Natural killer cell (primary cell): Measurements from ENCODE around the gene ACCSL. TPM values are rescaled to one million over a fixed set of nuclear protein-coding genes. Genes with fewer than 3 reads are reported as not detected.

Experiments
- ATAC-seq, 3 donors: fragments of 150-1000 bp in 2 of 3; fragments of 200-7000 bp in 1 of 3; cut with Tn5 transposase; 1 replicate in 1 of 3; 2 replicates in 2 of 3; pipeline ENCODE4 v1.10.0; 2021; ENCODE audit warnings: mild to moderate bottlenecking in 2 of 3, moderate library complexity in 2 of 3
- DNase-seq, 2 donors: peaks; one replicate each; pipeline versions ENCODE4 v3.0.0 to v3.0.0-alpha.2; 2013 to 2021; ENCODE audit warnings: mixed read lengths in 1 of 2
- H3K27ac ChIP-seq: one replicate; pipeline ENCODE4 v1.5.1; 2013; ENCODE audit warnings: mild to moderate bottlenecking, low read length
- H3K27me3 ChIP-seq: one replicate; pipeline ENCODE4 v1.6.1; 2013; ENCODE audit warnings: low read length; ENCODE audit not compliant: control insufficient read depth, insufficient read depth
- H3K36me3 ChIP-seq: one replicate; pipeline ENCODE4 v1.6.1; 2013; ENCODE audit warnings: low read length; ENCODE audit not compliant: control insufficient read depth, insufficient read depth
- H3K4me1 ChIP-seq: one replicate; pipeline ENCODE4 v1.6.1; 2013; ENCODE audit warnings: low read length; ENCODE audit not compliant: control insufficient read depth, insufficient read depth
- H3K4me3 ChIP-seq: one replicate; pipeline ENCODE4 v1.5.1; 2013; ENCODE audit warnings: low read length
- H3K9me3 ChIP-seq: one replicate; pipeline ENCODE4 v1.6.1; 2013; ENCODE audit warnings: low read length; ENCODE audit not compliant: control insufficient read depth, insufficient read depth
- H3K27ac Mint-ChIP-seq, 2 donors: one replicate each; pipeline ENCODE4 v1.8.0; 2022; ENCODE audit warnings: mild to moderate bottlenecking in 2 of 2, mixed read lengths in 2 of 2, moderate library complexity in 1 of 2
- H3K27me3 Mint-ChIP-seq, 2 donors: one replicate each; pipeline ENCODE4 v1.8.0; 2022; ENCODE audit warnings: low read depth in 2 of 2, mixed read lengths in 2 of 2
- H3K36me3 Mint-ChIP-seq: one replicate; pipeline ENCODE4 v1.8.0; 2022; ENCODE audit warnings: mixed read lengths
- H3K4me1 Mint-ChIP-seq, 2 donors: one replicate each; pipeline ENCODE4 v1.8.0; 2022; ENCODE audit warnings: mixed read lengths in 2 of 2
- H3K4me3 Mint-ChIP-seq: one replicate; pipeline ENCODE4 v1.8.0; 2022; ENCODE audit warnings: mild to moderate bottlenecking, moderate library complexity, mixed read lengths
- H3K9me3 Mint-ChIP-seq, 2 donors: one replicate each; pipeline ENCODE4 v1.8.0; 2022; ENCODE audit warnings: mixed read lengths in 2 of 2
- CTCF ChIP-seq: fragments of 200-600 bp; IDR thresholded peaks from one replicate; pipeline ENCODE4 v1.8.0; 2022; ENCODE audit warnings: antibody characterized with exemption
- WGBS: methylation state at CpG from one replicate; pipeline ENCODE4 v1.1.7; 2013; ENCODE audit warnings: missing lambda C conversion rate; ENCODE audit not compliant: insufficient coverage; 5-methylcytosine and 5-hydroxymethylcytosine counted together
- intact Hi-C: fragments of 100-400 bp; cut with micrococcal nuclease; formaldehyde crosslinking; loops from one replicate; pipeline ENCODE4 v1.14.2; 2022
- total RNA-seq, 4 donors: library from RNA; stranded (reverse); fragments of 120-200 nt in 1 of 4; gene quantifications; one replicate each; pipeline versions ENCODE4 v1.2.3 to v1.2.4, GENCODE V29; 2013 to 2022

Gene ACCSL
- total RNA-seq, 3 donors from 2014 or later (not counting 1 experiment from before 2014, with no cell fraction given): not detected

- Histone ChIP-seq H3K4me1 (peaks cover 17% of the 10 kb centered on the region), H3K36me3 (no peaks in the 10 kb centered on the region), H3K4me3 (peak within 1 kb of the TSS; percentile 68), H3K27me3 (no peaks in the 10 kb centered on the region), H3K9me3 (no peaks in the 10 kb centered on the region), H3K27ac (no peak within 1 kb of the TSS)
- intact Hi-C loops: loop anchor here (2.0 kb wide), 1 partner anchor 29 kb away; the partner anchor contains the start of gene ACCS
- under 1% methylated on average over 83 of the region's 83 CpGs for WGBS
- peak within 1 kb of the TSS; percentile 87 for H3K4me3 Mint-ChIP-seq
- peak within 1 kb of the TSS; percentile 17 to 76 for H3K27ac Mint-ChIP-seq
- H3K36me3 Mint-ChIP-seq: no peaks in the 10 kb centered on the region
- peak; percentile 93 for TF ChIP-seq CTCF
- H3K9me3 Mint-ChIP-seq: no peaks in the 10 kb centered on the region
- ATAC-seq: peak; percentile 93 to 95 (median 94)
- H3K4me1 Mint-ChIP-seq: peaks cover 27 to 52% of the 10 kb centered on the region in 2 donors
- H3K27me3 Mint-ChIP-seq: no peaks in the 10 kb centered on the region
- peak; percentile 86 to 93 for DNase-seq
Observed at GRCh38 chr11:44095506-44096359, 48.0 kb downstream of the ACCSL start, which contains the start of gene EXT2. TSS of gene EXT2 (plus strand) at chr11:44095678. CDS start at chr11:44107713, 12,035 bp downstream.

- no peaks in the 10 kb centered on the region for H3K9me3 ChIP-seq
- Mint-ChIP-seq H3K27ac (peak overlapping the region in 1 of 2 donors; percentile 76), H3K27me3 (no peaks in the 10 kb centered on the region), H3K9me3 (no peaks in the 10 kb centered on the region), H3K4me1 (peaks cover 33 to 58% of the 10 kb centered on the region in 2 donors), H3K36me3 (no peaks in the 10 kb centered on the region), H3K4me3 (peak overlapping the region; percentile 87)
- peaks cover 17% of the 10 kb centered on the region for H3K4me1 ChIP-seq
- 20% methylated on average over 18 of the region's 18 CpGs for WGBS
- intact Hi-C loops: loop anchor here (2.0 kb wide), 1 partner anchor 30 kb away; the partner anchor contains the start of gene ACCS
- no peak overlapping the region for H3K27ac ChIP-seq
- H3K27me3 ChIP-seq: no peaks in the 10 kb centered on the region
- peak overlapping the region; percentile 68 for H3K4me3 ChIP-seq
- no peaks in the 10 kb centered on the region for H3K36me3 ChIP-seq
- no peak for TF ChIP-seq CTCF
- peak in 1 of 2 donors; percentile 6 for DNase-seq
- no peak for ATAC-seq
Observed at GRCh38 chr11:44096360-44097185, 48.8 kb downstream of the ACCSL start.

GRCh38 chr11:44097821-44098220 lies 50.0 kb downstream of the ACCSL start:
- H3K9me3 Mint-ChIP-seq: no peaks in the 10 kb centered on the region
- no peak for TF ChIP-seq CTCF
- no peaks in the 10 kb centered on the region for H3K36me3 Mint-ChIP-seq
- Histone ChIP-seq H3K36me3 (no peaks in the 10 kb centered on the region), H3K27ac (no peak overlapping the region), H3K4me1 (peaks cover 17% of the 10 kb centered on the region), H3K27me3 (no peaks in the 10 kb centered on the region), H3K4me3 (no peak overlapping the region), H3K9me3 (no peaks in the 10 kb centered on the region)
- H3K4me1 Mint-ChIP-seq: peaks cover 42 to 67% of the 10 kb centered on the region in 2 donors
- DNase-seq: no peak
- no peaks in the 10 kb centered on the region for H3K27me3 Mint-ChIP-seq
- no peak overlapping the region for H3K27ac Mint-ChIP-seq
- whole genome bisulfite sequencing: 100% methylated on average over 1 of the region's 2 CpGs
- intact Hi-C loops: loop anchor here (2.0 kb wide), 1 partner anchor 31 kb away; the partner anchor contains the start of gene ACCS
- no peak for ATAC-seq
- peak overlapping the region; percentile 67 for H3K4me3 Mint-ChIP-seq
